Progenitor cell of endocrine pancreas (in vitro differentiated cells): ENCODE results near the gene TNFSF4. TPM values are rescaled to one million over a fixed set of nuclear protein-coding genes. Genes with fewer than 3 reads are reported as not detected.

ENCODE experiments used
- DNase-seq: peaks from one replicate; pipeline ENCODE4 v3.0.0; 2021; ENCODE audit warnings: low spot score; ENCODE audit not compliant: unreplicated experiment
- H3K27ac Mint-ChIP-seq: 2 replicates; pipeline ENCODE4 v1.8.0; 2021; ENCODE audit warnings: mild to moderate bottlenecking, moderate library complexity, mixed read lengths
- H3K27me3 Mint-ChIP-seq: 2 replicates; pipeline ENCODE4 v1.8.0; 2021; ENCODE audit warnings: mixed read lengths
- H3K36me3 Mint-ChIP-seq: 2 replicates; pipeline ENCODE4 v1.8.0; 2022; ENCODE audit warnings: mixed read lengths; ENCODE audit not compliant: insufficient read depth
- H3K4me1 Mint-ChIP-seq: 2 replicates; pipeline ENCODE4 v1.8.0; 2021; ENCODE audit warnings: low read depth, mixed read lengths
- H3K4me3 Mint-ChIP-seq: 2 replicates; pipeline ENCODE4 v1.8.0; 2021; ENCODE audit warnings: low read depth, mild to moderate bottlenecking, moderate library complexity, mixed read lengths
- H3K9me3 Mint-ChIP-seq: 2 replicates; pipeline ENCODE4 v1.8.0; 2021; ENCODE audit warnings: low read depth, mixed read lengths
- CTCF ChIP-seq: fragments of 200-600 bp; sonication (generic); IDR thresholded peaks from one replicate; pipeline ENCODE4 v1.5.0; 2021; ENCODE audit warnings: antibody characterized with exemption, mild to moderate bottlenecking; ENCODE audit not compliant: unreplicated experiment
- total RNA-seq: library from RNA; stranded (reverse); gene quantifications from 2 replicates; pipeline ENCODE4 v1.2.1, GENCODE V29; 2021

TNFSF4 gene
- total RNA-seq, 1 donor from 2014 or later = 1.7 TPM

DNA sequence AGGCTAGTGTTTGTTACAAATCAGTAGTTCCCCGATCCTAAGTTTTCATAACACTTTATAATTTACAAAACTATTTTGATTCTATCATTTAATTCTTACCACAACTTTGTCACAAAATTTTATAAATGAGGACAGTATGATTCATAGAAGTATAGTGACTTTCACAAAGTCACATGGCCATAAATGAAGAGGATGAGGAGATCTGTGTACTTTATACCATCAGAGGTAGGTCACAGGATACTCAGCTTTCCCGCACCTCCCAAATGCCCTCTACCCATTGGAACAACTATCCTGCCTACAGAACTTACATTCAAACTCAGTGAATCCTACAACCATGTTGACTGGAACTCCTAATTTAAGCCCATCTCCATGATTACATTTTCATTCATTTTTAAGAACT, 56.3 kb downstream of the TNFSF4 start:
- Mint-ChIP-seq H3K27ac (no peak overlapping the region), H3K27me3 (no peaks in the 10 kb centered on the region), H3K4me3 (no peak overlapping the region), H3K4me1 (no peaks in the 10 kb centered on the region), H3K36me3 (peaks cover 4% of the 10 kb centered on the region), H3K9me3 (peaks cover 29% of the 10 kb centered on the region)
- no peak for TF ChIP-seq CTCF
- DNase-seq = no peak

- Mint-ChIP-seq H3K9me3 (peaks cover 34% of the 10 kb centered on the region), H3K27ac (no peak overlapping the region), H3K4me1 (no peaks in the 10 kb centered on the region), H3K36me3 (peaks cover 6% of the 10 kb centered on the region), H3K4me3 (no peak overlapping the region), H3K27me3 (no peaks in the 10 kb centered on the region)
- TF ChIP-seq CTCF = no peak
- DNase-seq = no peak
Observed at GRCh38 chr1:173149887-173150286, 57.2 kb downstream of the TNFSF4 start.

DNA sequence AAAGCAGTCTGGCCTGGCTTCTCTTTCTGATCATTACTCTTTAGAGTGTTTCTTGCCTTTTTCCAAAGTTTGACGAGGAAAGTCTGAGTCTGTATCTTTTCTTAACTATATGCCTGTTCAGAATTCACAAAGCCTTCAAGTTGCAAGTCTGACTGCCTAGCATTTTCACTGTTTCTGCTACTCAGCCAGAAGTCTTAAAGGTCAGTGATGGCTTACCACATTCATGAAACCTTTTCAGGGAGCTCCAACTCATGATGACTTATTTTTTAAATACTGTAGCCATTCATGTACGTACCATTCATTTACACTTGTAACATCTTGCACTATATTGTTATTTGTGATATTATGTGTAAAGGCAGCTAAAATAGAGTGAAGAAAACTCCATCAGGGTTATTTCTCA, 58.2 kb downstream of the TNFSF4 start:
- Mint-ChIP-seq H3K4me3 (no peak overlapping the region), H3K9me3 (peaks cover 42% of the 10 kb centered on the region), H3K4me1 (no peaks in the 10 kb centered on the region), H3K27me3 (no peaks in the 10 kb centered on the region), H3K27ac (no peak overlapping the region), H3K36me3 (peaks cover 7% of the 10 kb centered on the region)
- no peak for DNase-seq
- TF ChIP-seq CTCF = no peak

- DNase-seq = no peak
- H3K4me1 Mint-ChIP-seq = no peaks in the 10 kb centered on the region
- H3K36me3 Mint-ChIP-seq = peaks cover 5% of the 10 kb centered on the region
- no peaks in the 10 kb centered on the region for H3K27me3 Mint-ChIP-seq
- H3K4me3 Mint-ChIP-seq = no peak overlapping the region
- peaks cover 42% of the 10 kb centered on the region for H3K9me3 Mint-ChIP-seq
- H3K27ac Mint-ChIP-seq = no peak overlapping the region
- no peak for TF ChIP-seq CTCF
Observed at GRCh38 chr1:173148545-173148944, 58.6 kb downstream of the TNFSF4 start.

DNA sequence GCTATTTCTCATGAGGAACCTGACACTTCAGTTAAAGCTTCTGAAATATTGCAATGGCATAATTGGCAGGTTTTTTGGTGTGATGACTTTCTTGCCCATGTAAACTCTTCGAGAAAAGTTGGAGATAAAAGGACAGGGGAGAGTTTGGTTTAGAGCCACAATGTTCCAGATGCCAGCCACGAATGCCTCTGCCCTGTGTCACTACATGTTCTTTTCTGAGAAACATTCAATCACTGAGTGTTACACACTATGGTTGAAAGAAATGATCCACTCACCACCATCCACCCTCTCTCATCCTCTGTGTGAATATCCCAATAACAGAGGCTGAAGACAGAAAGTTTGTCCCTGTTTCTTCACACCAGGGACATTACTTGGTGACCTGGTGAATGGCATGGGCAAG, 66.4 kb downstream of the TNFSF4 start:
- no peak for TF ChIP-seq CTCF
- H3K27ac Mint-ChIP-seq = no peak overlapping the region
- H3K4me3 Mint-ChIP-seq = no peak overlapping the region
- peaks cover 25% of the 10 kb centered on the region for H3K9me3 Mint-ChIP-seq
- no peaks in the 10 kb centered on the region for H3K4me1 Mint-ChIP-seq
- no peak for DNase-seq
- no peaks in the 10 kb centered on the region for H3K27me3 Mint-ChIP-seq
- H3K36me3 Mint-ChIP-seq = peaks cover 2% of the 10 kb centered on the region

DNA sequence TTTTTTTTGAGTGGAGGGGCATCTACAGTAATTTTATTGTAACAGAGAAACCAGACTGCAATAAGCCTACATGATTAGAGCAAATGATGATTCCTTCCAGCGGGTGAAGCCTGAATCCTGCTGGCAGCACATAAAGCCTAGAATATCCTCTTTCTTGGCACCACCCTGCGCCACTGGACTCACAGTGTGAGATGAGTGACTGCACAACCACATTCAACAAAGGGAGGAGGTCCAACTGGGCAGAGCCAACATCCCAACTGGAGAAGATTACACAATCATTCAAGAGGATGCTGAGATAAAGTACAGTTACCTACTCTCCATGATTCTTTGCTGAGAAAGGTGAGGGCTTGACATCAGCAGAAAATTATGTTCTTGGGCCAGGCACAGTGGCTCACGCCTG, 67.4 kb downstream of the TNFSF4 start:
- DNase-seq = no peak
- TF ChIP-seq CTCF = no peak
- Mint-ChIP-seq H3K9me3 (peaks cover 15% of the 10 kb centered on the region), H3K27ac (no peak overlapping the region), H3K27me3 (no peaks in the 10 kb centered on the region), H3K36me3 (peaks cover 1% of the 10 kb centered on the region), H3K4me1 (peaks cover 2% of the 10 kb centered on the region), H3K4me3 (no peak overlapping the region)
